Neural cell (in vitro differentiated cells): ENCODE results near the gene TRPM8. TPM values are rescaled to one million over a fixed set of nuclear protein-coding genes. Genes with fewer than 3 reads are reported as not detected.

ENCODE experiments used
- H2AFZ ChIP-seq: fragments of 200-600, 300-800 bp; sonication (generic), shearing (Covaris generic); 2 replicates; pipeline ENCODE4 v1.6.0; 2014; ENCODE audit warnings: low read depth, mild to moderate bottlenecking, antibody characterized with exemption, low read length, moderate library complexity
- H3F3A ChIP-seq: fragments of 200-600 bp; shearing (Covaris generic); 2 replicates; pipeline ENCODE4 v1.6.1; 2016; ENCODE audit warnings: mild to moderate bottlenecking, moderate library complexity, mixed read lengths, antibody characterized with exemption, low read length; ENCODE audit not compliant: insufficient read depth, poor library complexity, severe bottlenecking
- H3K27ac ChIP-seq: fragments of 200-600, 300-800 bp; sonication (generic), shearing (Covaris generic); 2 replicates; pipeline ENCODE4 v1.5.1; 2014; ENCODE audit warnings: mild to moderate bottlenecking, low read length, moderate library complexity
- H3K27me3 ChIP-seq: fragments of 300-800, 200-600 bp; sonication (generic), shearing (Covaris generic); 2 replicates; pipeline ENCODE4 v1.6.0; 2014; ENCODE audit warnings: mild to moderate bottlenecking, low read depth, low read length, moderate library complexity; ENCODE audit not compliant: insufficient read depth
- H3K36me3 ChIP-seq: fragments of 300-800, 200-600 bp; sonication (generic), shearing (Covaris generic); 2 replicates; pipeline ENCODE4 v1.5.1; 2014; ENCODE audit warnings: mild to moderate bottlenecking, antibody characterized with exemption, low read length, moderate library complexity; ENCODE audit not compliant: insufficient read depth
- H3K4me2 ChIP-seq: fragments of 300-800, 200-600 bp; sonication (generic), shearing (Covaris generic); 2 replicates; pipeline ENCODE4 v1.6.0; 2014; ENCODE audit warnings: mild to moderate bottlenecking, low read length
- H3K4me3 ChIP-seq: fragments of 300-800, 200-600 bp; sonication (generic), shearing (Covaris generic); 2 replicates; pipeline ENCODE4 v1.5.1; 2014; ENCODE audit warnings: mild to moderate bottlenecking, low read length, moderate library complexity
- H3K79me2 ChIP-seq: fragments of 200-600 bp; shearing (Covaris generic); replicated peaks from 2 replicates; pipeline ENCODE4 v1.6.0; 2014; ENCODE audit warnings: mild to moderate bottlenecking, low read length, moderate library complexity; ENCODE audit not compliant: insufficient read depth
- H3K9ac ChIP-seq: fragments of 300-800, 200-600 bp; sonication (generic), shearing (Covaris generic); 2 replicates; pipeline ENCODE4 v1.6.1; 2016; ENCODE audit warnings: mild to moderate bottlenecking, low read length, mixed read lengths
- H3K9me2 ChIP-seq: fragments of 200-600 bp; shearing (Covaris generic); 2 replicates; pipeline ENCODE4 v1.6.1; 2016; ENCODE audit warnings: mild to moderate bottlenecking, low read length, mixed read lengths; ENCODE audit not compliant: insufficient read depth
- H3K9me3 ChIP-seq: fragments of 200-600, 300-800 bp; sonication (generic), shearing (Covaris generic); 2 replicates; pipeline ENCODE4 v1.6.1; 2016; ENCODE audit warnings: mild to moderate bottlenecking, mixed run types, low read length, moderate library complexity, mixed read lengths
- H4K20me1 ChIP-seq: fragments of 200-600 bp; shearing (Covaris generic); 2 replicates; pipeline ENCODE4 v1.6.1; 2016; ENCODE audit warnings: mild to moderate bottlenecking, mixed run types; ENCODE audit not compliant: insufficient read depth
- CTCF ChIP-seq: fragments of 450-650 bp; IDR thresholded peaks from 2 replicates; pipeline ENCODE4 v1.5.1; 2014; ENCODE audit warnings: antibody characterized with exemption, mild to moderate bottlenecking, moderate library complexity; ENCODE audit not compliant: poor library complexity, severe bottlenecking
- EP300 ChIP-seq: fragments of 450-650 bp; conservative IDR thresholded peaks from 2 replicates; pipeline ENCODE4 v1.6.1; 2014; ENCODE audit warnings: antibody characterized with exemption, mild to moderate bottlenecking, moderate library complexity; ENCODE audit not compliant: poor library complexity, severe bottlenecking
- EZH2 ChIP-seq: fragments of 200-600, 300-800 bp; shearing (Covaris generic), sonication (generic); IDR thresholded peaks from 2 replicates; pipeline ENCODE4 v1.6.1; 2014; ENCODE audit warnings: antibody characterized with exemption, low read length, borderline replicate concordance, mild to moderate bottlenecking; ENCODE audit not compliant: insufficient read depth, poor library complexity, severe bottlenecking
- MXI1 ChIP-seq: fragments of 450-650 bp; conservative IDR thresholded peaks from 2 replicates; pipeline ENCODE4 v1.6.1; 2014; ENCODE audit warnings: antibody characterized with exemption, mild to moderate bottlenecking; ENCODE audit not compliant: poor library complexity, severe bottlenecking
- POLR2AphosphoS5 ChIP-seq: IDR thresholded peaks from 2 replicates; pipeline ENCODE4 v1.6.1; 2012
- RAD21 ChIP-seq: fragments of 450-650 bp; conservative IDR thresholded peaks from 2 replicates; pipeline ENCODE4 v1.6.1; 2014; ENCODE audit warnings: antibody characterized with exemption, mild to moderate bottlenecking, moderate library complexity
- REST ChIP-seq: IDR thresholded peaks from 2 replicates; pipeline ENCODE4 v1.6.1; 2012; ENCODE audit warnings: borderline replicate concordance
- SMC3 ChIP-seq: fragments of 450-650 bp; conservative IDR thresholded peaks from 2 replicates; pipeline ENCODE4 v1.6.1; 2014; ENCODE audit warnings: antibody characterized with exemption, mild to moderate bottlenecking, moderate library complexity; ENCODE audit not compliant: poor library complexity
- TAF1 ChIP-seq: IDR thresholded peaks from 2 replicates; pipeline ENCODE4 v1.6.1; 2012; ENCODE audit warnings: low read depth
- polyA plus RNA-seq: library from polyadenylated mRNA; depleted of rRNA; stranded (reverse); fragments of >200 nt; gene quantifications from 2 replicates; pipeline ENCODE4 v1.2.3, GENCODE V29; 2014

The TRPM8 gene
- polyA plus RNA-seq, 1 donor from 2014 or later = not detected

GRCh38 chr2:233919938-233920337 lies 2.8 kb downstream of the TRPM8 start:
- H3K27ac ChIP-seq = no peak overlapping the region
- H3K79me2 ChIP-seq = no peaks in the 10 kb centered on the region
- no peaks in the 10 kb centered on the region for H3K9me3 ChIP-seq
- no peak overlapping the region for H3K4me2 ChIP-seq
- no peak overlapping the region for H2AFZ ChIP-seq
- H3K4me3 ChIP-seq = no peak overlapping the region
- H3K9me2 ChIP-seq = no peaks in the 10 kb centered on the region
- no peak overlapping the region for H3K9ac ChIP-seq
- H3F3A ChIP-seq = no peaks in the 10 kb centered on the region
- no peaks in the 10 kb centered on the region for H3K36me3 ChIP-seq
- TF ChIP-seq MXI1 (no peak), CTCF (no peak), SMC3 (no peak), EZH2 (no peak), POLR2AphosphoS5 (no peak), EP300 (no peak), REST (no peak), TAF1 (no peak), RAD21 (no peak)
- H4K20me1 ChIP-seq = no peaks in the 10 kb centered on the region
- no peaks in the 10 kb centered on the region for H3K27me3 ChIP-seq

GRCh38 chr2:233922471-233922870 lies 5.3 kb downstream of the TRPM8 start:
- Histone ChIP-seq H3F3A (no peaks in the 10 kb centered on the region), H3K4me2 (no peak overlapping the region), H3K79me2 (no peaks in the 10 kb centered on the region), H3K9ac (no peak overlapping the region), H3K27me3 (no peaks in the 10 kb centered on the region), H3K9me2 (no peaks in the 10 kb centered on the region), H2AFZ (no peak overlapping the region), H3K4me3 (no peak overlapping the region), H3K9me3 (no peaks in the 10 kb centered on the region), H3K36me3 (no peaks in the 10 kb centered on the region), H3K27ac (no peak overlapping the region), H4K20me1 (no peaks in the 10 kb centered on the region)
- TF ChIP-seq MXI1 (no peak), TAF1 (no peak), REST (no peak), POLR2AphosphoS5 (no peak), RAD21 (no peak)
